Measurements from ENCODE around the gene TMEM209. TPM values are rescaled to one million over a fixed set of nuclear protein-coding genes. Genes with fewer than 3 reads are reported as not detected.

Gene TMEM209
- total RNA-seq, 2 donors from 2014 or later: 18.6 to 21.8 TPM

- intact Hi-C loops (cut with DNase I): no loop called here
- Histone ChIP-seq H3K27ac (no peak overlapping the region), H3K27me3 (no peaks in the 10 kb centered on the region), H3K36me3 (no peaks in the 10 kb centered on the region), H3K4me3 (no peak overlapping the region), H3K4me1 (peaks cover 12% of the 10 kb centered on the region), H3K9me3 (no peaks in the 10 kb centered on the region), H3K9ac (ENCODE audit: low read depth in 2 of 2, low read length in 2 of 2) (no peak overlapping the region)
- no peak for TF ChIP-seq CTCF (IDR thresholded peaks at IDR 0.05)
- DNase-seq: no peak
These were observed 52.6 kb downstream of the TMEM209 start for GRCh38 chr7:130152493-130153210.

GRCh38 chr7:130151591-130152492 is 53.4 kb downstream of the TMEM209 start:
- Histone ChIP-seq H3K27ac (no peak overlapping the region), H3K27me3 (no peaks in the 10 kb centered on the region), H3K9ac (ENCODE audit: low read depth in 2 of 2, low read length in 2 of 2) (no peak overlapping the region), H3K36me3 (no peaks in the 10 kb centered on the region), H3K4me1 (peaks cover 12% of the 10 kb centered on the region), H3K4me3 (no peak overlapping the region), H3K9me3 (no peaks in the 10 kb centered on the region)
- no peak for DNase-seq
- intact Hi-C loops (cut with DNase I): no loop called here
- TF ChIP-seq CTCF (IDR thresholded peaks at IDR 0.05): no peak

- Histone ChIP-seq H3K4me1 (peaks cover 12% of the 10 kb centered on the region), H3K9ac (ENCODE audit: low read depth in 2 of 2, low read length in 2 of 2) (no peak overlapping the region), H3K36me3 (no peaks in the 10 kb centered on the region), H3K9me3 (no peaks in the 10 kb centered on the region), H3K27me3 (no peaks in the 10 kb centered on the region), H3K27ac (no peak overlapping the region), H3K4me3 (no peak overlapping the region)
- no peak for DNase-seq
- intact Hi-C loops (cut with DNase I): no loop called here
- TF ChIP-seq CTCF (IDR thresholded peaks at IDR 0.05): no peak
These were observed 54.6 kb downstream of the TMEM209 start for GRCh38 chr7:130150587-130150986.

- peak; percentile 49 for DNase-seq
- Histone ChIP-seq H3K36me3 (no peaks in the 10 kb centered on the region), H3K4me3 (no peak overlapping the region), H3K27ac (no peak overlapping the region), H3K9ac (ENCODE audit: low read depth in 2 of 2, low read length in 2 of 2) (no peak overlapping the region), H3K9me3 (no peaks in the 10 kb centered on the region), H3K27me3 (no peaks in the 10 kb centered on the region), H3K4me1 (peaks cover 9% of the 10 kb centered on the region)
- intact Hi-C loops (cut with DNase I): no loop called here
- TF ChIP-seq CTCF (IDR thresholded peaks at IDR 0.05): no peak
These were observed 55.7 kb downstream of the TMEM209 start for GRCh38 chr7:130149281-130150139.

GRCh38 chr7:130148561-130148960 is 56.6 kb downstream of the TMEM209 start:
- Histone ChIP-seq H3K9ac (ENCODE audit: low read depth in 2 of 2, low read length in 2 of 2) (no peak overlapping the region), H3K36me3 (no peaks in the 10 kb centered on the region), H3K9me3 (no peaks in the 10 kb centered on the region), H3K4me3 (no peak overlapping the region), H3K27ac (no peak overlapping the region), H3K4me1 (peaks cover under 1% of the 10 kb centered on the region), H3K27me3 (no peaks in the 10 kb centered on the region)
- no peak for TF ChIP-seq CTCF (IDR thresholded peaks at IDR 0.05)
- intact Hi-C loops (cut with DNase I): no loop called here
- no peak for DNase-seq

Measured in colonic mucosa (tissue), 4 donors.